Hindlimb muscle (tissue), 1 donor: ENCODE results near the gene NR6A1. TPM values are rescaled to one million over a fixed set of nuclear protein-coding genes. Genes with fewer than 3 reads are reported as not detected.

Source experiments
- DNase-seq: peaks from one replicate; pipeline ENCODE4 v3.0.0-alpha.2; 2013
- polyA plus RNA-seq: library from polyadenylated mRNA; unstranded; fragments of 120-200 nt; gene quantifications from one replicate; pipeline ENCODE4 v1.2.1, GENCODE V29; 2013; ENCODE audit not compliant: insufficient read length

The NR6A1 gene
- 0.68 TPM for polyA plus RNA-seq

DNA sequence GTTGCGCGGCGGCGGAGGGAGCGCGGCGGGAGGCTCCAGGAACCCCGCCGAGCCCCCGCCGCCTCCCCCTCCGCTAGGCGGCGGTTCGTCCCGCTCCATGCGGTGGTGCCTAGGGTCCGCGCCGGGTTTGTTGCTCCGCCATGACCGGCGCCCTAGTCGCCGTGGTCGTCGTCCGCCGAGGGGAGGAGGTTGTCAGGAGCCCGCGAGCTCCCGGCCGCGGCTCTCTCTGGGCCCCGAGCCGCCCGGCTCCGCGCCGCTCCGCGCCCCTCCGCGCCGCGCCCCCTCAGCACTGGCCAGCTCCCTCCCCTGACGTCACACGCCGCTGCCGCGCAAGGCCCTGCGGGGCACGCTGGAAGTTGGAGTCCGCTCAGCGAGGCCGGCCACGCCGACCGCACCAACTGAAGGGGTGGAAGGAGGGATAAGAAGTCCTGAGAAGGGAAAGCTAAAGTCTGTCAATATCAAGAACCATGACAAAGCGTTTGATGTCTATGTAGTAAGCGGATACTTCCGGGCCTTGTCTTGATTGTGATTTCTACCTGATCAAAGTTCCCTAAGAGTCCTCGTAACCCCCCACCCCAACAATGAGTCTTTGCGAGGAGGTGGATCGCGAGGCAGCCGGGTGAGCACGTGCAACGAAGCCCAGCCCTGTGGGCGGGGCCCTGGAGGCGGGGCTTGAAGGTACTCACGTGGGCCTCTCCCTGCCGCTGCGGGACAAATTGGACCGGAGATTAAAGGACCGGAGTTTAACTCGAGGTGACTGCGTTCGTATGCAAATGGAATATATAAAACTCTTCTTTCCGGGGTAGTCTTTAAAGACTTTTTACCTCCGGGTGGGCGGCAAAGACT lies at the start of gene NR6A1:
Gene NR6A1 (minus strand): TSS at position 291 of the 846 bp plus-strand sequence.
- peak; percentile 98 for DNase-seq

DNA sequence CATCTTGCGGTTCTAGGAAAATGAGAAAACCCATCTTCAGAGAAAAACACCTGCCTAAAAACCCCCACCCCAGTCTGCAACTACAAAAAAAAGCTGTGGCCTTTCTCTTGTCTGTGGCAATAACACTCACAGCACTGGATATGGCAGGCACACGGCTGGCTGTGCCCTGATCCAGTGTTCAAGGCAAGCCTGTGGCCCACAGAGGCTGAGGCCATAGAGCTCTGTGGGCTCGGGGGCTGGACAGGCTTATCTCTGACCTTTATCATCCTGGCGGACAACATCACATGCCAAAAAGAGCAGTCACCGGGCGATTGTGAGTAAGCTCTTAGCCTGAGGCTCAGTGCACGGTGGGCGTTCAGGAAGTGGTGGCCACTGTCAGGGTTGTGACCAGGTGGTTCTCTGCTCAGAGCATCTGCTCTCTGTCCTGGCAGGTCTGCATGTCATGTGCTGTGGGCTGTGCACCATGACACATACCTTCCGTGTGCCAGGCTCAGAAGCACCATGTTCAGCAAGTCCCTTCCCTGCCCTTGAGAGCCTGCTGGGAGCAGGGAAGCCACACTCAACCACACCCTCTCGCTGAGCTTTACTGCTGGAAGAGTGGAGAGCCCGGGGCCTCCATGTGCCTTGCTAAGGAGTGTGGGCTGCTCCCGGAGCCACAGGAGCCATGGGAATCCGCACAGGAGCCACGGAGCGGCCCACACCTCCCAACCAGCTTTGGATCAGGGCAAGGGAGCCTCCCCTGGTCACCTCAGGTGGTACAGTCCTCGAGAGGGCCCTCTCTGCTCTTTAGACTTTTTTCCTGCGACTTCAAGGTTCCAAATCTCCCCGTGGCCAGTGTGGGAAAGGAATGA lies 47.5 kb upstream of the NR6A1 start:
- DNase-seq: no peak

DNA sequence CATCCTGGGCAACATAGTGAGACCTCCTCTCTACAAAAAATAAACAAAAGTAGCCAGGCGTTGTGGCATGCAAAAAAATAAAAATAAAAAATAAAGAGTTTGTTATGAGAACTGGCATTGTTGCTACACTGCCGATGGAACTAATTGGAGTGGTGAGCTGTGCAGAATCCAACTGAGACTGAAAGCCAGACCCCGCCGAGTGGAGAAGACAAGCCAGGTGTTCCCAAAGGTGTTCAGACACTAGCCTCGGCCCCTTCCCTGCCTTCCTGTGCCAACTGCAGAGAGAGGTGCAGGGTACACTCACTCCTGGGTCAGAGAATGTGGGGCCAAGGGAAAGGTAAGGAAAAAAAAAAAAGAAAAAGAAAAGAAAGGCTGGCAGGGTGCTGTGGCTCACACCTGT lies 44.5 kb upstream of the NR6A1 start:
- no peak for DNase-seq

DNA sequence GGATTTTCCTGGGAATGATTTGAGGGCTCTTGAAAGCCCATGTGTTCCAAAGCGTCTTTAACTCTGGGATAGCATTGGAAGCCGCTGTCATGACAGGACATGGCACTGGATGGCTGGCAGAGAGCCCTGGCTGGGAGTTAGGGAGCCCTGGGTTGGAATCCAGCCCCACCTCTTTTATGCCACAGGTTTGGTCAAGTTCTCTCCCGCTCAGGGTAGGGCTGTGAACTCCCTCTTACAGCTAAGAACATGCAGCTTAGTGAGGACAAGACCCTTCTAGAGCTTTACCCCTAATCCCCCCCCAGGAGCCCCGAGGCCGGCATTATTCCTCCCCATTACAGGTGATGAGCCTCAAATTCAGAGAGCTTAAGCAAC lies 43.0 kb upstream of the NR6A1 start:
- DNase-seq: no peak

DNA sequence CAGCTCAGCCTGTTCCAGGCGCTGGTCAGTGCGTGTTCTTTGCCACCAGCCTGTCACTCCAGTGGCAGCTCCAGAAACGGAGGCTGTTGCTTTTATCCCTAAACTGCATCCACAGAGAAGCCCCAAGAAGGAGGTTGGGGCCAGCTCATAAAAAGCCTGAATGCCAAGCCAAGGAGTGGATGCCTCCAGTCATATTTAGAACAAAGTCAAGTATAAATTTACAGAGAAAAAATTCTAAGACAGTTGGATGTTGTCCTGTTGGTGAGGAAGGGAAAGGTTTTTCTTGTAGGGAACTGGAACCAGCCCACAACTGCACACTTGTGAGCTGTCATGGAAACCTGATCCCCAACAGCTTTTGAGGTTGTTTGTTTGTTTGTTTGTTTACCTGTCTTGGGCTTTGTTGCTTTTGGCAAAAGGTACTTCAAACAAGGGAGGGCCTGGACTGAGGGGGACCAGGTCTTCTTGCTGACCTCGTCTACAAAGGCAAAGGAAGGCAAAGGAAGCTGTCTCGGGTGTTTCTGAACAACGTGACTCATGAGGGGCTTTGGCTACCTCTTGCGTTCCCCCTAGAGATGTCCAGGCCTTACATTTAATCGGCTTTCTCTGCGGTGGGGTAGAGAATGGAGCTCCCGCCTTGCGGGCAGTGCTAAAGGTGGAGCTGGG lies 42.5 kb upstream of the NR6A1 start:
- DNase-seq: no peak

DNA sequence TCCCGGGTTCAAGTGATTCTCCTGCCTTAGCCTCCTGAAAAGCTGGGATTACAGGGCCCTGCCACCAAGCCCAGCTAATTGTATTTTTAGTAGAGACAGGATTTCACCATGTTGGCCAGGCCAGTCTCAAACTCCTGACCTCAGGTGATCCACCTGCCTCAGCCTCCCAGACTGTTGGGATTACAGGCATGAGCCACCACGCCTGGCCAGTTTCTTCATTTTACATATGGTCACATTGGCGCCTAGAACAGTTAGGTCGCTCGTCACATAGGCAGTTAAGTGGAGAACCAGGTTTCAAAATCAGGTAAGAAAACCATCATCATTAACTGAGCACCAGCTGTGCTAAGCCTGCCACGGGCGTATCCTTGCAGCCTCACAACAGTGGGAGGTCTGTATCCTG lies 41.9 kb upstream of the NR6A1 start:
- no peak for DNase-seq

DNA sequence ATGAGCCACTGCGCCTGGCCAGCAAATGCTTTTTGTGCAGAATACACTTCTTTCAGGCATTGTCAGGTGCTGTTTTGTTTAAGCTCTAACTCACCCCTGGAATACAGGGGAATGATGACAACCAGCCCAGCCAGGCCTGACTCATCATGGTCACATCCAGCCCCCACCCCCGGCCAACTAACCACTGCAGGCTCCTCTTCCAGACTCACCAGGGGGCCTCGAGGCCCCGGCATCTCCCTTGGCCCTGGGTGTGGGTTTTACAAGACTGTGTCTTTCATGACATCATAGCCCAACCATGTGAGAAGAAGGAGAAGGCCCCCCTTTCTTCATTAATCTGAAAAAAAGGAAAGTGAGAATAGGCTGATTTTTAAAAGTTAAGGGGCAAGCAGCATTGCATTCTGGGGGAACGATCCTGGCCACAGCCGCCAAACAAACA lies 41.3 kb upstream of the NR6A1 start:
- DNase-seq: peak; percentile 72

DNA sequence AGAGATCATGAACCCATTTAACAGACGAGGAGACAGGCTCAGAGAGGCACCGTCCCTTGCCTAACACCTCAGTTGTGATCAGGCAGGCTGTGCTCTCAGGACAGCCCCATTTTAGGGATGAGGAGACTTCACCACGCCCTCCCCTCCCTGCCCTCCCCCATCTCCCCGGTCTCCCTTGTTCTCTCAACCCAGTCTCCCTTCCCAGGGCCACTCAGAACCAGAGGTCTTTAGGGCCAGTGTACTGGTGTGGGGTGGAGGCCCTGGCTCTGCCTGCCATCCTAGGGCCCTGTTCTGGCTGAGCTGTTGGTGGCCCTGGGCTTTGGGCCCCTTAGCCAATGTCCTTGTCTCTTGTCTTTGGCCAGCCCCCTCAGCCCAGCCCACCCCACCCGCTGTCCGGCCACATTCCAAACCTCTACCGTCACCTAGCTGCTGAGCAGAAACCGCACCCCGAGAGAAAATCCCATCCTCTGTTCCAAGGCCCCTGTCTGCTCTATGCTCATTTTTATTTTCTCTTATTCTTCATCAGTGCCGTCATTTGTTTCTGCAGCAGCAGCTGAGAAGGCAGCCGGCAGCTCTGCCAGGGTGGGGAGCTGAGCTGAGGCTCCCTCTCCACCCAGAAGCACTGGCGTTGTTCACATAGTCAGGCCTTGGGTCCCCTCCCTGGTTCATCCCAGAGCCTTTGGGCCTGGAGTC lies 39.7 kb upstream of the NR6A1 start:
- DNase-seq: peak; percentile 83

DNA sequence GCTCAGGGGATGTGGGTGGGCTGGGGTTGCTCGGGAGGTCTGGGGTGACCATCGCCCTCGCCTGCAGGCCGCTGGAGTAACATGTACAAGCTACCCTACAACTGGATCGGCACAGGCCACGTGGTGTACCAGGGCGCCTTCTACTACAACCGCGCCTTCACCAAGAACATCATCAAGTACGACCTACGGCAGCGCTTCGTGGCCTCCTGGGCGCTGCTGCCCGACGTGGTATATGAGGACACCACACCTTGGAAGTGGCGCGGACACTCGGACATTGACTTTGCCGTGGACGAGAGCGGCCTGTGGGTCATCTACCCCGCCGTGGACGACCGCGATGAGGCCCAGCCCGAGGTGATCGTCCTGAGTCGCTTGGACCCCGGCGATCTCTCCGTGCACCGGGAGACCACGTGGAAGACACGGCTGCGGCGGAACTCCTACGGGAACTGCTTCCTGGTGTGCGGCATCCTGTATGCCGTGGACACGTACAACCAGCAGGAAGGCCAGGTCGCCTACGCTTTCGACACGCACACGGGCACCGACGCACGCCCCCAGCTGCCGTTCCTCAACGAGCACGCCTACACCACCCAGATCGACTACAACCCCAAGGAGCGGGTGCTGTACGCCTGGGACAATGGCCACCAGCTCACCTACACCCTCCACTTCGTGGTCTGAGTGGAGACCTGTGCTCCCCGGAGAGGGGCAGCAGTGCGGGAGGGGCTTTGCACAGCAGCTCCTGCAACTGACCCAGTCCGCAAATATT lies 38.8 kb upstream of the NR6A1 start:
- no peak for DNase-seq

DNA sequence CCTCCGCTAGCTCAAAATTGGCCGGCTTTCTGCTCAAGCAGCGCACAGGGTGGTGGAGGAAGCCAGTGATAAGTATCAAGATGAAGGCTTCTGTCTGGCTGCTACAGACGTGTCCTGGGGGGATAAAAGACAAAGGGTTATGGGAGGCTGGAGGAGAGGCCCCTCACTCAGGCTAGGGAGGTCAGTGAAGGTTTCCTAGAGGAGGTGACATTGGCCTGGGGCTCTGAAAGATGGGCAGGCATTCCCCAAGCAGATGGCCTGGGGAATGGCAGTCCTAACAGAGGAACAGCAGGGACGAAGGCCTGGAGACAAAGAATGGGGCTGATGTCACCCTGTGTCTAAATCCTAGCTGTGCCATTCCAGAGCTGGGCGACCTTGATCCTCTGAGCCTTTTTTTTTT lies 38.1 kb upstream of the NR6A1 start:
- DNase-seq: no peak

DNA sequence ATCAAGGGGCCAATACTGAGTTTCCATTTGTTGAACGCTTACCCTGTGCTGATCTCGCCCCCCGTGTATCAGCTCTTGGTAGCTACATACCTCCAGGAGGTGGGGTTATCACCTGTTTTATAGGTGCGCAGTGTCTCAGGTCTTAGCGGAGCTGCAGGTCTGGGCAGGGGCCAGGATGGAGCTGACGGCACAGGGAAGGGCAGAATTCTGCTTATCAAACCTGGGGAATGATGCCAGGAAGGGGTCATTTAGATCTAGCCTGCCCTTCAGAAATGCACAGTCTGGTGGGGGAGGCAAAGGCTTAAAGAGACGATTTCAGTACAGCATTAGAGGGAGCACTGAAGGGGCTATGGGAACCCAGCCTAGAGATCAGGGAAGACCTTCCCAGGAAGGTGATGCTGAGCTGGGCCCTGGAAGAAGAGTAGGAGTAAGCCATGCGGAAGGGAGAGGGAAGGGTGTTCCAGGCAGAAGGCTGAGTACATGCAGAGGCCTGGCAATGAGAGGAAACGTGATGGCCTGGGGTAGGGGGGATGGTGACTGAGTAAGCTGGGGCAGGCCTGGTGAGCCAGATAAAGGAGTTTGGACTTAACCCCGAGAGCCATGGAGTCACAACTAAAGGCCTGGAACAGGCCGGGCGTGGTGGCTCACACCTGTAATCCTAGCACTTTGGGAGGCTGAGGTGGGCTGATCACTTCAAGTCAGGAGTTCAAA lies 37.3 kb upstream of the NR6A1 start:
- DNase-seq: no peak

DNA sequence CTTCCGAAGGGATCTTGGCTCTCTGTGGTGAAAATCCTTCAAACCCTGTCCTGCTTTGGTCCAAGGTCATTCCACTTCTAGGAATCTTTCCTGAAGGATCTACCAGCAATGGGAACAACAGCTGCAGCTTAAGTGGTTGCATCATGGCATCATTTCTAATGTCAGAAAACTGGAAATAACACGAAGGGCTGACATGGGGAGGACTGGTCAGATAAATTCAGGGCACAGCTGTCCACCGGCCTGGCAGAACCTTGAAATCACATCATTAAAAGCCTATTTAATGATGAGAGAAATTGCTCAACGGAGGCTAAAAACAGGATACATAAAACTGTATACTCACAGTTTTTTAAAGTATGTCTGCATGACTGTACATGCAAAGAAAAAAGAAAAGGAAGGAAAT lies 34.1 kb upstream of the NR6A1 start:
- DNase-seq: no peak

DNA sequence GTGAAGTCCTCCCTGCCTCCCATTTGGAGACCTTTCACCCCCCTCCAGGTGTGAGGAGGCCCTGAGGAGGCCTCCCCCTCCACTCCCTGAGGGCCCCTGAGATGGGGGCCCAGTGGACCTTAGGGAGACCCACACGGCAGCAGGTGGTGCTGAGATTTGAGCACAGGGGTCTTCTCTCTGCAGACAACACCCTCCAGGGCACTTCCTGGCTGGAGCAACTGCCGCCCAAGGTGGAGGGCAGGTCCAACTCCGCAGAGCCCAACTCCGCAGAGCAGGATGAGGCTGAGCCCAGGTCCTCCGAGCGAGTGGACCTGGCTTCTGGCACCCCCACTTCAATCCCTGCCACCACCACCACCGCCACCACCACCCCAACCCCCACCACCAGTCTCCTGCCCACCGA lies 32.8 kb upstream of the NR6A1 start:
- DNase-seq: no peak

DNA sequence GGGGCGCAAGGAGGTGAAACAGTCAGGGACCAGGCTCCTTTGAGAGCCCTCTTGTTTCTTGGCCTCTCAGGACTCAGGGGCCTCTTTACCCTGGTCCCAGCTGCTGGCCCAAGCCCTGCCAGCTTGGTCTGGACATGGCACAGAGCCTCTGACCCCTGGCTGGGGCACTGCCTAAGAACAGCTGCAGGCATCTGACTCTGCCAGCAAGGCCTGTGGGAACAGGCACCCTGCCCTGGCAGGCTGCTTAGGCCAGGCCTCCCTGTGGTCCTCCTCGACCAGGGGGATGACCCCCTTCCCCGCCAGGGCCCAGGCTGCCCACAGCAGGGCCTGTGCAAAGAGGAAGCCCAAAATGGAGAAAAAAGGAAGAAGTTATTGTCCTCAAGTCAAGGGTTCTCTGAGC lies 31.3 kb upstream of the NR6A1 start:
- DNase-seq: no peak

DNA sequence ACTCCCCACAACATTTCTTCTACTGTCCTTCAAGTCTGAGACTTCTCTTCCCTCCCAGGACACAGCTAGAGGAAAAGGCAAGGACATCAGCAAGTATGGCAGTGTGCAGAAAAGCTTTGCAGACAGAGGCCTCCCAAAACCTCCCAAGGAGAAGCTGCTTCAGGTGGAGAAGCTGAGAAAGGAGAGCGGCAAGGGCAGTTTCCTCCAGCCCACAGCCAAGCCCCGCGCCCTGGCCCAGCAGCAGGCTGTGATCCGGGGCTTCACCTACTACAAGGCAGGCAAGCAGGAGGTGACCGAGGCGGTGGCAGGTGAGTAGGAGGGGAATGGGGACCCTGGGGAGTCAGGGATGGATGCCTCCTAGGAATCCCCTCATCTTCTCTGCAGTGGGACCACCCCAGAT lies 30.2 kb upstream of the NR6A1 start:
- no peak for DNase-seq

DNA sequence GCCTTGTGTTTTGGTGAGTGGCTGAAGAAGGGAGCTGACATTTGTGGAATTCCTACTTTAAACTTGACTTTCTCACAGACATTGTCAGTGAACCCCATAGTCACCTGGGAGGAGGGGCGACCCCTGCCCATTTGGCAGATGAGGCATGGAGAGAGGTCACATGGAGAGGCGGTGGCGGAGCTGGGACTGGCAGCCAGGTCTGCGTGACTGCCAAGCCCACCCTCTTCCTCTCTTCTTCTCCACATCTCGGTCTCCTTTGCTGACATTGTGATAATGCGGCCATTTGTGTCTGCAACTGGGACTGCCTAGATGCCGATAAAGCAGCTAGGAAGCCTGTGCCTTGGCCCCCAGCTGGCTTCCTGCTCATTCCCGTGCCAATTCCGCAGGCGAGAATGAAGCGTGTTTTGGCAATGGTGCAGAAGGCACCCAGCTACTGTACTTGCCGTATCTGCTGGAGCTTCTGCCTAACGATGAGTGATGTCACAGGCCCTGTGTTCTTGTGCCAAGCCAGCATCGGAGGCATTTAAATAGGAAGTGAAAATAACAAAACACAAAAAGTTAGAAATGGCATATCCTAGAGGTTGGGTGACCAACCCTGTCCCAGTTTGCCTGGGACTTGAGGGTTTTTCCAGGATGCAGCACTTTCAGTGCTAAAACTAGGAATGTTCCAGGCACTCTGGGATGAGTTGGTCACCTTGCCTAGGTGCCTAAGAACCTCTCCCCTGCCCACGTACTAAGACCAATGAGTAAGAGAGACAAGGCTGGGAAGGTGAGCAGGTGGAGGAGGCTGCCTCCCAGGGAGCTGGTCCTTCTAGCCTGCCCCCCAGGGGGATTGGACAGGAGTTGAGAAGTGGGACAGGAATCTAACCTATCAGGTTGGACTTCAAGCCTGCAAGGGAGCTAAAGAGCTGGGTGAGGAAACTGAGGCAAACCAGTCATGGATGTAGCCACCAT lies 29.5 kb upstream of the NR6A1 start:
- DNase-seq: no peak

DNA sequence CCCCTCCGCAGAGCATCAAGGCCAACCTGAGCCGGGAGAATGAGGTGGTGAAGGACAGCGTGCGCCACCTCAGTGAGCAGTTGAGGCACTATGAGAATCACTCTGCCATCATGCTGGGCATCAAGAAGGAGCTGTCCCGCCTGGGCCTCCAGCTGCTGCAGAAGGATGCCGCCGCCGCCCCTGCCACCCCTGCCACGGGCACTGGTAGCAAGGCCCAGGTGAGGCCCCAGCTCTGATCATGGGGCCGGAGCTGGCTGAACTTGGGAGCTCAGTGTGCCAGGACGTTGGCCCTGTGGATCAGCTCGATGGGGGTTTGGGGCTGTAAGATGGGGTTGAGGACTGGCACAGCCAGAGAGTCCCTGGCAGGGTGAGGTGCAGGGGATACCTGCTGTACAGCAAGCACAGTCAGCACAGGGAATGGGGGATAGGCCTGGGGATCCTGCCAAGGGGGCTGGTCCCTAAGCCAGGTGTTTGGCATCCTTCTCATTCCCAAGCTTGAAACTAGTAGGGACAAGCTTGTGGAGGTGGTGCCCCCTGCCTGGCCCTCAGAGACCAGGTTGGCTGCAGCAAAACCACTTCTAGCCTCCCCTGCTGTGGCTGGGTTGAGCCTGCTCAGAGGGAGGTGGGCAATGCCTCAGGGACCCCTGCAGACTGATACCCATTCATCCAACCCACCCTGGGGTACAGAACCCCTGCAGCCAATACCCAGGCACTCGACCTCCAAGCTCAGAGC lies 28.3 kb upstream of the NR6A1 start:
- DNase-seq: no peak

DNA sequence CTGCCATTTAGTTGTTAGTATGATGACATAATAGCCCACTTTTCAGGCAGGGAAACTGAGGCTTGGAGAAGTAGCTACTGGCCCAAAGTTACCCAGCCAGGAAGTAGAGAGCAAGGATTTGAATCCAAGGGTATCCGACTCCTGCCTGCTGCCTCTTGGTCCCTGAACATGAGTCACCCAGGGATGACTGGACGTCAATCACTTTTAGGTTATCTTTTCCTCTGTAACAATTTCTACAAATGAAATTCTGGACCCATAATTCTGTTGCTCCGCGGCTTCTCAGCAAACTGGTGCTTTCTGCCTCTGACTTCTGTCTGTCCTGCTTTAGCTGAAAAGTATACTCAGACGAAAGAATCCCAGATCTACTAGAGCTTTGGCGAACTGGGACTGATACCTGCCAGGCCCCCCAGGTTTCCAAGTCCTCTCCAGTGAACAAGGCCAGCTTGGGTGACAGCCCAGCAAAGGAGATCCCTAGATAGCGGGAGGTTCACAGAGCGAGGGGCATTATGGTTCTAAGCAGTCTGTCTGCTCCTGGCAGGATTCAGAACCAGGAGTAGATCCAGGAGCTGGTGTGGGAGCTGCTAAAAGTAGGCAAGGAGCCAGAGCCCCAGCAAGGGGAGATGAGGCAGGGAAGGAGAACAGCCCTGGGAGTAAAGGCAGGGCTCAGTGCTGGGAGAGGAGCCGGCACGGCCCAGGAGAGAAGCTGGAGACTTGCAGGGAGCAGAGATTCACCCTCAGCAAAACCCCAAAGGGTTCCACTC lies 26.4 kb upstream of the NR6A1 start:
- DNase-seq: no peak
